T-cell (primary cell): ENCODE measurements around the gene THBS4. TPM values are rescaled to one million over a fixed set of nuclear protein-coding genes. Genes with fewer than 3 reads are reported as not detected.
A peak's percentile ranks its signal among the peaks of the same experiment; 100 is the strongest.

Source experiments
- ATAC-seq, 4 experiments: fragments of 200-7000 bp in 3 of 4; fragments of 150-1000 bp in 1 of 4; cut with Tn5 transposase; replicated peaks in 1 of 4; 1 replicate in 3 of 4; 2 replicates in 1 of 4; pipeline ENCODE4 v1.10.0; 2021; ENCODE audit warnings: moderate library complexity in 3 of 4, mild to moderate bottlenecking in 2 of 4, moderate number of reproducible peaks in 1 of 4
- CTCF ChIA-PET, 2 donors: fragments of 300-600 bp; sonication (Branson Sonifier 250); formaldehyde crosslinking; loops; one replicate each; lab custom pipeline; 2022; ENCODE audit warnings: antibody characterized with exemption in 2 of 2; lab: Charles Lee
- POLR2A ChIA-PET, 2 donors: fragments of 300-600 bp; sonication (Branson Sonifier 250); formaldehyde crosslinking; loops; one replicate each; lab custom pipeline; 2022; ENCODE audit warnings: antibody characterized with exemption in 2 of 2; lab: Charles Lee
- DNase-seq, 35 experiments: peaks; one replicate each; pipeline versions ENCODE4 v3.0.0 to v3.0.0-alpha.2; 2013 to 2023
- H3K27ac ChIP-seq: one replicate; pipeline ENCODE4 v1.5.1; 2013; ENCODE audit warnings: low read length
- H3K27me3 ChIP-seq, 2 experiments: replicated peaks in 1 of 2; 1 replicate in 1 of 2; 2 replicates in 1 of 2; pipeline versions ENCODE4 v1.6.1 to v1.7.0; 2013; ENCODE audit warnings: low read length in 1 of 2, mixed read lengths in 1 of 2; ENCODE audit not compliant: control insufficient read depth in 2 of 2, insufficient read depth in 2 of 2; ENCODE audit errors: extremely low read depth in 1 of 2
- H3K36me3 ChIP-seq, 2 donors: 1 replicate in 1 of 2; 2 replicates in 1 of 2; pipeline versions ENCODE4 v1.6.1 to v1.7.0; 2013; ENCODE audit warnings: low read length in 1 of 2; ENCODE audit not compliant: control insufficient read depth in 2 of 2, insufficient read depth in 1 of 2; ENCODE audit errors: extremely low read depth in 1 of 2
- H3K4me1 ChIP-seq, 2 experiments: 1 replicate in 1 of 2; 2 replicates in 1 of 2; pipeline versions ENCODE4 v1.6.1 to v1.7.0; 2013; ENCODE audit warnings: low read length in 2 of 2, mixed read lengths in 1 of 2; ENCODE audit not compliant: insufficient read depth in 2 of 2, control insufficient read depth in 1 of 2; ENCODE audit errors: extremely low read depth in 1 of 2
- H3K4me3 ChIP-seq, 2 donors: 1 replicate in 1 of 2; 2 replicates in 1 of 2; pipeline versions ENCODE4 v1.5.1 to v1.7.0; 2013; ENCODE audit warnings: mild to moderate bottlenecking in 2 of 2, low read length in 1 of 2, moderate library complexity in 1 of 2; ENCODE audit not compliant: control insufficient read depth in 1 of 2; ENCODE audit errors: extremely low read depth in 1 of 2
- H3K9me3 ChIP-seq: 2 replicates; pipeline ENCODE4 v1.7.0; 2013
- H3K27ac Mint-ChIP-seq, 2 donors: one replicate each; pipeline ENCODE4 v1.8.0; 2020 to 2021; ENCODE audit warnings: mild to moderate bottlenecking in 2 of 2, mixed read lengths in 2 of 2
- H3K27me3 Mint-ChIP-seq, 2 donors: one replicate each; pipeline ENCODE4 v1.8.0; 2021 to 2022; ENCODE audit warnings: mixed read lengths in 2 of 2
- H3K36me3 Mint-ChIP-seq: one replicate; pipeline ENCODE4 v1.8.0; 2021; ENCODE audit warnings: mixed read lengths
- H3K4me1 Mint-ChIP-seq, 3 donors: one replicate each; pipeline ENCODE4 v1.8.0; 2020 to 2022; ENCODE audit warnings: mixed read lengths in 3 of 3, mild to moderate bottlenecking in 1 of 3
- H3K4me3 Mint-ChIP-seq, 3 donors: one replicate each; pipeline ENCODE4 v1.8.0; 2020 to 2022; ENCODE audit warnings: mild to moderate bottlenecking in 3 of 3, mixed read lengths in 3 of 3, moderate library complexity in 3 of 3
- H3K9me3 Mint-ChIP-seq, 3 donors: one replicate each; pipeline ENCODE4 v1.8.0; 2020 to 2022; ENCODE audit warnings: mixed read lengths in 3 of 3
- WGBS: methylation state at CpG from one replicate; pipeline ENCODE4 v1.1.5; 2013; ENCODE audit warnings: missing lambda C conversion rate; ENCODE audit not compliant: insufficient coverage; 5-methylcytosine and 5-hydroxymethylcytosine counted together
- total RNA-seq, 35 experiments: library from RNA in 6 of 35; stranded (reverse) in 6 of 35; fragments of 120-200 nt in 1 of 35; gene quantifications; one replicate each; pipeline versions ENCODE4 v1.2.1 to v1.2.4 and lab custom pipeline; 2013 to 2026

The THBS4 gene
- total RNA-seq, 5 donors from 2014 or later (not counting 1 experiment from before 2014, with no cell fraction given), result 0.15 to 1.1 (median 0.53) TPM

DNA sequence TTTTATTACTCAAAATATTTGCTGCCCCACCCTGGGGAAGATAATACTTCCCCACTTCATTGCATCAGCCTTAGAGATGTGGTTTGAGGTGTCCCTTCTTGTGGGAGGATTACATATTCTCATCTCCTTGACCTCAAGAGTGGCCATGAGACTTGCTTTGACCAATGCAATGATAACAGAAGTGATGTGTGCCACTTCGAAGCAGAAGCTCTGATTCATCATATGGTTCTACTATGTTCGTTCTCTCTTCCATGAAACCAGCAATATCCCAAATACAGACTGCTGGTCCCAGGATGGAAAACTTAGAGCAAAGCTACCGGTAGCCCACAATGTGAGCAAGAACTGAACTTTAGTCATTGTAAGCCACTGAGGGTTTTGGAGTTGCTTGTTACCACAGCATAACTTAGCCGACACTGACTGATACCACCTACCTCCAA is 92.0 kb downstream of the THBS4 start:
- POLR2A ChIA-PET, result interaction anchor here in 1 of 2 donors (0.8 to 1.1 kb wide), 2 partner anchors 26 to 28 kb away, joined by 3 read pairs; no protein-coding TSS in a partner anchor
- H3K27ac Mint-ChIP-seq, result peak overlapping the region; percentile 47 to 50
- peaks cover 66 to 74% (median 72%) of the 10 kb centered on the region in 3 donors for H3K4me1 Mint-ChIP-seq
- CTCF ChIA-PET, result interaction anchor here (0.6 to 1.3 kb wide), 4 partner anchors 9 to 178 kb away, joined by 3 read pairs; no protein-coding TSS in a partner anchor
- ATAC-seq (no peak), DNase-seq (no peak)
- Histone ChIP-seq H3K27ac (no peak overlapping the region), H3K4me3 (no peak overlapping the region), H3K4me1 (peaks cover 23 to 30% of the 10 kb centered on the region in 2 experiments), H3K36me3 (no peaks in the 10 kb centered on the region), H3K9me3 (no peaks in the 10 kb centered on the region), H3K27me3 (no peaks in the 10 kb centered on the region)
- no peaks in the 10 kb centered on the region for H3K27me3 Mint-ChIP-seq
- H3K4me3 Mint-ChIP-seq, result no peak overlapping the region
- 100% methylated on average over 1 of the region's 4 CpGs for WGBS
- H3K36me3 Mint-ChIP-seq, result peaks cover 42% of the 10 kb centered on the region
- H3K9me3 Mint-ChIP-seq, result peaks cover 5 to 14% (median 12%) of the 10 kb centered on the region in 3 donors

DNA sequence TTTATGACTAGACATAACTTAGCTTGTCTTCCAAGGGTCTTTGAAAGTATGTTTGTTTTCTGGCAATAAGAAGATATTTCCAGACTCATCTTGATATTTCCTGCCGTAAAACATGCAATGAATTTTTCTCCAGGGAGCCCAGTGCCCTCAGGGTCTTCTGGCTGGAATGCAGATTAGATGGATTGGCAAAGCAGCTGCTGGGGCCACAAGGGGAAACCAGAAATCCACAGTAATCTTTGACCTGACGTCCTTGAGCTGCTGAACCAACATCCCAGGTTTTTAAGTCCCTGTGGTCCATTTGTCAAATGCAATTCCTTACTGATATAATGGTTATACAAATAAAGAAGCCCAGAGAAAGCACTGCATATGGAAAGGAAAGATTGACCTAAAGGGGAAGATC is 93.0 kb downstream of the THBS4 start:
- no CpG with 5 or more reads among the region's 2 CpGs for WGBS
- ChIA-PET CTCF (interaction anchor here in 1 of 2 donors (1.0 kb wide), 1 partner anchor 28 kb away, joined by 3 read pairs; no protein-coding TSS in a partner anchor), POLR2A (interaction anchor here (0.5 to 0.8 kb wide), 3 partner anchors 27 to 110 kb away, joined by 3 read pairs; no protein-coding TSS in a partner anchor)
- Mint-ChIP-seq H3K27ac (peak overlapping the region; percentile 74 to 79), H3K9me3 (peaks cover 5 to 14% (median 12%) of the 10 kb centered on the region in 3 donors), H3K4me3 (no peak overlapping the region), H3K27me3 (no peaks in the 10 kb centered on the region), H3K36me3 (peaks cover 44% of the 10 kb centered on the region), H3K4me1 (peaks cover 71 to 77% (median 77%) of the 10 kb centered on the region in 3 donors)
- H3K27ac ChIP-seq, result no peak overlapping the region
- peaks cover 30 to 40% of the 10 kb centered on the region in 2 experiments for H3K4me1 ChIP-seq
- no peak for DNase-seq
- no peak for ATAC-seq
- H3K4me3 ChIP-seq, result no peak overlapping the region
- no peaks in the 10 kb centered on the region for H3K36me3 ChIP-seq
- H3K9me3 ChIP-seq, result no peaks in the 10 kb centered on the region
- no peaks in the 10 kb centered on the region for H3K27me3 ChIP-seq

GRCh38 chr5:80129146-80129545 is 94.0 kb downstream of the THBS4 start:
- peaks cover 5 to 14% (median 12%) of the 10 kb centered on the region in 3 donors for H3K9me3 Mint-ChIP-seq
- WGBS, result 100% methylated on average over 4 of the region's 5 CpGs
- DNase-seq (no peak), ATAC-seq (no peak)
- CTCF ChIA-PET, result interaction anchor here in 1 of 2 donors (1.0 kb wide), 1 partner anchor 541 kb away, joined by 4 read pairs; no protein-coding TSS in a partner anchor
- H3K27ac Mint-ChIP-seq, result peak overlapping the region; percentile 74 to 79
- Histone ChIP-seq H3K27me3 (no peaks in the 10 kb centered on the region), H3K4me1 (peaks cover 37 to 47% of the 10 kb centered on the region in 2 experiments), H3K27ac (no peak overlapping the region), H3K36me3 (peaks cover 0 to 2% of the 10 kb centered on the region in 2 donors), H3K4me3 (no peak overlapping the region), H3K9me3 (no peaks in the 10 kb centered on the region)
- H3K4me3 Mint-ChIP-seq, result no peak overlapping the region
- peaks cover 71 to 79% (median 78%) of the 10 kb centered on the region in 3 donors for H3K4me1 Mint-ChIP-seq
- POLR2A ChIA-PET, result interaction anchor here in 1 of 2 donors (0.6 kb wide), 1 partner anchor 127 kb away, joined by 11 read pairs; no protein-coding TSS in a partner anchor
- peaks cover 44% of the 10 kb centered on the region for H3K36me3 Mint-ChIP-seq
- H3K27me3 Mint-ChIP-seq, result no peaks in the 10 kb centered on the region

Other genes with a start within 250 kb of the THBS4 start
- 10 to 100 TPM; 17.9 to 28.7 (median 21.0) TPM for gene MTX3, start 44.1 kb upstream of the THBS4 start, total RNA-seq
- 100 to 1,000 TPM; 109 to 170 (median 112) TPM for gene SERINC5, start 220.7 kb downstream of the THBS4 start, total RNA-seq